GM18498 (cell line): ENCODE results near the gene PCDH15.

Source experiments
- ATAC-seq: cut with Tn5 transposase; IDR thresholded peaks from one replicate; pipeline ENCODE4 v1.9.1; 2021; ENCODE audit warnings: mild to moderate bottlenecking, moderate library complexity; ENCODE audit not compliant: unreplicated experiment

Gene PCDH15

GRCh38 chr10:53886325-53887300 lies 914.4 kb downstream of the PCDH15 start:
- ATAC-seq = no peak

GRCh38 chr10:53864846-53865245 lies 936.2 kb downstream of the PCDH15 start:
- no peak for ATAC-seq

- no peak for ATAC-seq
Measured at GRCh38 chr10:53852450-53853175, 948.4 kb downstream of the PCDH15 start.

GRCh38 chr10:53846809-53847208 lies 954.2 kb downstream of the PCDH15 start:
- ATAC-seq = no peak

- ATAC-seq = no peak
Measured at GRCh38 chr10:53843736-53844362, 957.2 kb downstream of the PCDH15 start.

- ATAC-seq = no peak
Measured at GRCh38 chr10:53841483-53842145, 959.4 kb downstream of the PCDH15 start.

GRCh38 chr10:53840653-53841052 lies 960.4 kb downstream of the PCDH15 start:
- no peak for ATAC-seq

- no peak for ATAC-seq
Measured at GRCh38 chr10:53839440-53840039, 961.5 kb downstream of the PCDH15 start.

GRCh38 chr10:53836638-53837037 lies 964.4 kb downstream of the PCDH15 start:
- no peak for ATAC-seq

- no peak for ATAC-seq
Measured at GRCh38 chr10:53833908-53834307, 967.1 kb downstream of the PCDH15 start.

GRCh38 chr10:53827261-53827660 lies 973.8 kb downstream of the PCDH15 start:
- ATAC-seq = no peak

- no peak for ATAC-seq
Measured at GRCh38 chr10:53808677-53809372, 992.2 kb downstream of the PCDH15 start.

GRCh38 chr10:53786236-53786900 lies 1014.7 kb downstream of the PCDH15 start:
- ATAC-seq = no peak

GRCh38 chr10:53771701-53772100 lies 1029.3 kb downstream of the PCDH15 start:
- ATAC-seq = no peak

GRCh38 chr10:53770903-53771302 lies 1030.1 kb downstream of the PCDH15 start:
- no peak for ATAC-seq

GRCh38 chr10:53765311-53765710 lies 1035.7 kb downstream of the PCDH15 start:
- ATAC-seq = no peak

GRCh38 chr10:53754596-53755250 lies 1046.3 kb downstream of the PCDH15 start:
- ATAC-seq = no peak
